NCI-H1417 treated with DMSO at 0.1 percent for 48 hours (cell line): ENCODE data around the gene UBE2G2.

Experiments used
- DNase-seq: peaks from one replicate; lab custom pipeline; 2025; lab: John Stamatoyannopoulos, UW

The UBE2G2 gene

GRCh38 chr21:44785620-44786335 is 15.8 kb downstream of the UBE2G2 start:
- DNase-seq: peak; percentile 66

GRCh38 chr21:44784810-44785209 is 16.8 kb downstream of the UBE2G2 start:
- DNase-seq: no peak

GRCh38 chr21:44783020-44783696 is 18.5 kb downstream of the UBE2G2 start:
- no peak for DNase-seq

- DNase-seq: no peak
Measured at GRCh38 chr21:44780767-44781459, 20.7 kb downstream of the UBE2G2 start.

- no peak for DNase-seq
Measured at GRCh38 chr21:44780137-44780502, 21.5 kb downstream of the UBE2G2 start.

- no peak for DNase-seq
Measured at GRCh38 chr21:44779417-44780136, 22.0 kb downstream of the UBE2G2 start.

- no peak for DNase-seq
Measured at GRCh38 chr21:44778983-44779382, 22.6 kb downstream of the UBE2G2 start.

- DNase-seq: no peak
Measured at GRCh38 chr21:44778499-44778911, 23.1 kb downstream of the UBE2G2 start.

- no peak for DNase-seq
Measured at GRCh38 chr21:44778094-44778493, 23.5 kb downstream of the UBE2G2 start.

GRCh38 chr21:44774972-44775371 is 26.6 kb downstream of the UBE2G2 start:
- DNase-seq: no peak

GRCh38 chr21:44773291-44773932 is 28.2 kb downstream of the UBE2G2 start:
- peak; percentile 90 for DNase-seq

GRCh38 chr21:44771896-44772525 is 29.6 kb downstream of the UBE2G2 start:
- no peak for DNase-seq

GRCh38 chr21:44767834-44768831 is 33.5 kb downstream of the UBE2G2 start:
- no peak for DNase-seq

GRCh38 chr21:44766818-44767354 is 34.7 kb downstream of the UBE2G2 start:
- no peak for DNase-seq

GRCh38 chr21:44766014-44766817 is 35.4 kb downstream of the UBE2G2 start:
- DNase-seq: no peak

- DNase-seq: no peak
Measured at GRCh38 chr21:44765231-44766013, 36.2 kb downstream of the UBE2G2 start.

- no peak for DNase-seq
Measured at GRCh38 chr21:44764319-44765230, 37.0 kb downstream of the UBE2G2 start.
